HepG2 (cell line): ENCODE data around the gene UCHL3. TPM values are rescaled to one million over a fixed set of nuclear protein-coding genes. Genes with fewer than 3 reads are reported as not detected.

Experiments used
- CBX5 ChIP-seq: sonication (generic); formaldehyde crosslinking; IDR thresholded peaks from 2 replicates; pipeline ENCODE4 v1.4.0; 2020; ENCODE audit warnings: missing genetic modification reagents, borderline replicate concordance
- CHCHD3 ChIP-seq: sonication (generic); formaldehyde crosslinking; IDR thresholded peaks from 2 replicates; pipeline ENCODE4 v1.8.0; 2022; ENCODE audit warnings: mild to moderate bottlenecking, missing genetic modification reagents, moderate library complexity
- DPF2 ChIP-seq: sonication (generic); formaldehyde crosslinking; IDR thresholded peaks from 2 replicates; pipeline ENCODE4 v1.4.0; 2020; ENCODE audit warnings: mild to moderate bottlenecking, low read depth, missing genetic modification reagents, borderline replicate concordance
- KDM1A ChIP-seq: IDR thresholded peaks from 2 replicates; pipeline ENCODE4 v1.6.1; 2016; ENCODE audit warnings: missing compliant biosample characterization
- MAFG ChIP-seq: sonication (generic); formaldehyde crosslinking; IDR thresholded peaks from 2 replicates; pipeline ENCODE4 v1.5.1; 2020; ENCODE audit warnings: mild to moderate bottlenecking, missing genetic modification reagents
- MED1 ChIP-seq: sonication (generic); formaldehyde crosslinking; IDR thresholded peaks from 2 replicates; pipeline ENCODE4 v1.4.0; 2020; ENCODE audit warnings: missing genetic modification reagents
- MED8 ChIP-seq: sonication (generic); formaldehyde crosslinking; IDR thresholded peaks from 2 replicates; pipeline ENCODE4 v1.8.1; 2023; ENCODE audit warnings: mild to moderate bottlenecking, missing genetic modification reagents; ENCODE audit not compliant: insufficient replicate concordance
- NR2F6 ChIP-seq, 2 experiments: IDR thresholded peaks; 2 replicates each; pipeline ENCODE4 v1.6.1; 2016; ENCODE audit warnings: antibody characterized with exemption in 1 of 2, mild to moderate bottlenecking in 1 of 2
- SMARCE1 ChIP-seq: fragments of 450-650 bp; IDR thresholded peaks from 2 replicates; pipeline ENCODE4 v1.6.1; 2017; ENCODE audit warnings: borderline replicate concordance
- ZNF124 ChIP-seq: sonication (generic); formaldehyde crosslinking; IDR thresholded peaks from 2 replicates; pipeline ENCODE4 v1.4.0; 2020; ENCODE audit warnings: missing genetic modification reagents
- ZNF253 ChIP-seq: sonication (generic); formaldehyde crosslinking; IDR thresholded peaks from 2 replicates; pipeline ENCODE4 v1.8.0; 2022; ENCODE audit warnings: mild to moderate bottlenecking, missing genetic modification reagents, borderline replicate concordance
- ZNF782 ChIP-seq: sonication (generic); formaldehyde crosslinking; IDR thresholded peaks from 2 replicates; pipeline ENCODE4 v1.4.0; 2020; ENCODE audit warnings: missing genetic modification reagents, mild to moderate bottlenecking, borderline replicate concordance
- ZNF790 ChIP-seq: sonication (generic); formaldehyde crosslinking; IDR thresholded peaks from 2 replicates; pipeline ENCODE4 v1.8.0; 2022; ENCODE audit warnings: missing genetic modification reagents, mild to moderate bottlenecking, borderline replicate concordance
- polyA plus RNA-seq, 8 experiments: library from polyadenylated mRNA; depleted of rRNA in 3 of 8; stranded (reverse) in 7 of 8; unstranded in 1 of 8; fragments of >200 nt; fragmentation: Illumina TruSeq in 4 of 8; extraction: Trizol in 4 of 8; gene quantifications; 2 replicates each; pipeline versions ENCODE4 v1.2.1 to v1.2.3, GENCODE V29; 2011 to 2016; ENCODE audit warnings: low read depth in 4 of 8, missing spikeins in 1 of 8, mixed read lengths in 1 of 8; ENCODE audit not compliant: insufficient read depth in 1 of 8
- total RNA-seq, 5 experiments: library from RNA; depleted of rRNA; stranded (reverse); fragments of >200 nt; fragmentation: Illumina TruSeq; extraction: Trizol; gene quantifications; 2 replicates each; pipeline ENCODE4 v1.2.3, GENCODE V29; 2016; ENCODE audit warnings: low read depth in 1 of 5
- TF ChIP-seq, protein P1 (sequence below): sonication (generic); formaldehyde crosslinking; IDR thresholded peaks from 2 replicates; pipeline ENCODE4 v1.8.0; 2023; ENCODE audit warnings: mild to moderate bottlenecking, missing genetic modification reagents
- TF ChIP-seq, protein P2 (sequence below): sonication (generic); formaldehyde crosslinking; IDR thresholded peaks from 2 replicates; pipeline ENCODE4 v1.9.0; 2021; ENCODE audit warnings: missing genetic modification reagents, borderline replicate concordance
- TF ChIP-seq, protein P3 (sequence below): IDR thresholded peaks from 2 replicates; pipeline ENCODE4 v1.6.1; 2016; ENCODE audit warnings: mild to moderate bottlenecking
- TF ChIP-seq, protein P4 (sequence below): sonication (generic); formaldehyde crosslinking; IDR thresholded peaks from 2 replicates; pipeline ENCODE4 v1.4.0; 2020; ENCODE audit warnings: mild to moderate bottlenecking, low read depth, missing genetic modification reagents
- TF ChIP-seq, protein P5 (sequence below): sonication (generic); formaldehyde crosslinking; IDR thresholded peaks from 2 replicates; pipeline ENCODE4 v1.8.1; 2022; ENCODE audit warnings: low read depth, mild to moderate bottlenecking, missing genetic modification reagents
- TF ChIP-seq, protein P6 (sequence below): sonication (generic); formaldehyde crosslinking; IDR thresholded peaks from 2 replicates; pipeline ENCODE4 v1.4.0; 2020; ENCODE audit warnings: missing genetic modification reagents

UCHL3 gene
- total and polyA plus RNA-seq, 2 of the 13 experiments (the other 11 are each of a cell fraction or from before 2014, with no cell fraction given): 36.2 to 93.3 TPM

DNA sequence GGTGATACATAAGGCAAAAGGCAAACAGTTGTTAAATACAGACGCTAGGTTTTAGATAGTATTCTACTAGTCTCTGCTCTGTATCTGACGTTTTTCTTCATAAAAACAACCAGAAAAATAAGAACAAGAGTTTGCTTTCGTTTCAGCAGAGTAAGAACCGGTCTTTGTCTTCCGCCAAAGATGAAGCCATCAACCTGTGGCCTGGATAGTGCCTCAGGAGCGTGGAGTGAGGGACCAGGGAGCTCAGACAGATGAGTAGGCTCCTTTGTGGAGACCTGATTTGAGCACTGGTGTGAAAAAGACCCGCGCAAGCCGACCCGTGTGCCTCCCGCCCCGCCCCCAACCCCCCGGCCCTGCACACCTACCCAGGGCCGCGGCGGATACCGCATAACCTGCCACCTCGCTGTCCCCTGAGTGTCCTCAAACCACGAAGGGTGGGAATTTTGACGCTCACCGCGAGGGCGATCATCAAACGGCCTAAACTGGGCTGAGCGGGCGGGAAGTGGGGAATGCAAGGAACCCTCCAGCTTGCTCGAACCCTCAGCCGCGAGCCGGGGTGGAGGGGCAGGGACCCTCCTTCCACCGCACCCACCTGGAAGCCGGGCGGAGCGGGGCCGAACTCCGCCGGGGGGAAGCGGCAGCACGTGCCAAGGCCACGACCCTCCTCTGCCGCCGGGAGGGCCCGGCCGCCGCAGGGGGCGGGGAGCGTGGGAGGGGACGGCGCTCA lies 85.7 kb downstream of the UCHL3 start (continued):
- TF ChIP-seq, protein P1, sequence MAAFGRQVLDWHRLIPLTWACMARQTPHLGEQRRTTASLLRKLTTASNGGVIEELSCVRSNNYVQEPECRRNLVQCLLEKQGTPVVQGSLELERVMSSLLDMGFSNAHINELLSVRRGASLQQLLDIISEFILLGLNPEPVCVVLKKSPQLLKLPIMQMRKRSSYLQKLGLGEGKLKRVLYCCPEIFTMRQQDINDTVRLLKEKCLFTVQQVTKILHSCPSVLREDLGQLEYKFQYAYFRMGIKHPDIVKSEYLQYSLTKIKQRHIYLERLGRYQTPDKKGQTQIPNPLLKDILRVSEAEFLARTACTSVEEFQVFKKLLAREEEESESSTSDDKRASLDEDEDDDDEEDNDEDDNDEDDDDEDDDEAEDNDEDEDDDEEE (CRISPR knock-in tag): peak; percentile 90
- TF ChIP-seq MED8: no peak
- TF ChIP-seq, protein P2, sequence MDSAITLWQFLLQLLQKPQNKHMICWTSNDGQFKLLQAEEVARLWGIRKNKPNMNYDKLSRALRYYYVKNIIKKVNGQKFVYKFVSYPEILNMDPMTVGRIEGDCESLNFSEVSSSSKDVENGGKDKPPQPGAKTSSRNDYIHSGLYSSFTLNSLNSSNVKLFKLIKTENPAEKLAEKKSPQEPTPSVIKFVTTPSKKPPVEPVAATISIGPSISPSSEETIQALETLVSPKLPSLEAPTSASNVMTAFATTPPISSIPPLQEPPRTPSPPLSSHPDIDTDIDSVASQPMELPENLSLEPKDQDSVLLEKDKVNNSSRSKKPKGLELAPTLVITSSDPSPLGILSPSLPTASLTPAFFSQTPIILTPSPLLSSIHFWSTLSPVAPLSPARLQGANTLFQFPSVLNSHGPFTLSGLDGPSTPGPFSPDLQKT (CRISPR knock-in tag): no peak
- no peak for TF ChIP-seq ZNF124
- no peak for TF ChIP-seq KDM1A (CRISPR knock-in tag)
- no peak for TF ChIP-seq NR2F6 (IDR thresholded peaks at IDR 0.05)
- peak; percentile 55 for TF ChIP-seq NR2F6 (CRISPR knock-in tag; IDR thresholded peaks at IDR 0.05)
- no peak for TF ChIP-seq CBX5
- no peak for TF ChIP-seq DPF2 (CRISPR knock-in tag)
- TF ChIP-seq, protein P3, sequence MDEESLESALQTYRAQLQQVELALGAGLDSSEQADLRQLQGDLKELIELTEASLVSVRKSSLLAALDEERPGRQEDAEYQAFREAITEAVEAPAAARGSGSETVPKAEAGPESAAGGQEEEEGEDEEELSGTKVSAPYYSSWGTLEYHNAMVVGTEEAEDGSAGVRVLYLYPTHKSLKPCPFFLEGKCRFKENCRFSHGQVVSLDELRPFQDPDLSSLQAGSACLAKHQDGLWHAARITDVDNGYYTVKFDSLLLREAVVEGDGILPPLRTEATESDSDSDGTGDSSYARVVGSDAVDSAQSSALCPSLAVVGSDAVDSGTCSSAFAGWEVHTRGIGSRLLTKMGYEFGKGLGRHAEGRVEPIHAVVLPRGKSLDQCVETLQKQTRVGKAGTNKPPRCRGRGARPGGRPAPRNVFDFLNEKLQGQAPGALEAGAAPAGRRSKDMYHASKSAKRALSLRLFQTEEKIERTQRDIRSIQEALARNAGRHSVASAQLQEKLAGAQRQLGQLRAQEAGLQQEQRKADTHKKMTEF (CRISPR knock-in tag): no peak
- TF ChIP-seq ZNF782 (CRISPR knock-in tag): no peak
- TF ChIP-seq ZNF790 (CRISPR knock-in tag): peak; percentile 92; the same call in 1 of the 2 replicates
- TF ChIP-seq, protein P4, sequence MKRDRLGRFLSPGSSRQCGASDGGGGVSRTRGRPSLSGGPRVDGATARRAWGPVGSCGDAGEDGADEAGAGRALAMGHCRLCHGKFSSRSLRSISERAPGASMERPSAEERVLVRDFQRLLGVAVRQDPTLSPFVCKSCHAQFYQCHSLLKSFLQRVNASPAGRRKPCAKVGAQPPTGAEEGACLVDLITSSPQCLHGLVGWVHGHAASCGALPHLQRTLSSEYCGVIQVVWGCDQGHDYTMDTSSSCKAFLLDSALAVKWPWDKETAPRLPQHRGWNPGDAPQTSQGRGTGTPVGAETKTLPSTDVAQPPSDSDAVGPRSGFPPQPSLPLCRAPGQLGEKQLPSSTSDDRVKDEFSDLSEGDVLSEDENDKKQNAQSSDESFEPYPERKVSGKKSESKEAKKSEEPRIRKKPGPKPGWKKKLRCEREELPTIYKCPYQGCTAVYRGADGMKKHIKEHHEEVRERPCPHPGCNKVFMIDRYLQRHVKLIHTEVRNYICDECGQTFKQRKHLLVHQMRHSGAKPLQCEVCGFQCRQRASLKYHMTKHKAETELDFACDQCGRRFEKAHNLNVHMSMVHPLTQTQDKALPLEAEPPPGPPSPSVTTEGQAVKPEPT (CRISPR knock-in tag): peak; percentile 70; the same call in 1 of the 2 replicates
- TF ChIP-seq, protein P5, sequence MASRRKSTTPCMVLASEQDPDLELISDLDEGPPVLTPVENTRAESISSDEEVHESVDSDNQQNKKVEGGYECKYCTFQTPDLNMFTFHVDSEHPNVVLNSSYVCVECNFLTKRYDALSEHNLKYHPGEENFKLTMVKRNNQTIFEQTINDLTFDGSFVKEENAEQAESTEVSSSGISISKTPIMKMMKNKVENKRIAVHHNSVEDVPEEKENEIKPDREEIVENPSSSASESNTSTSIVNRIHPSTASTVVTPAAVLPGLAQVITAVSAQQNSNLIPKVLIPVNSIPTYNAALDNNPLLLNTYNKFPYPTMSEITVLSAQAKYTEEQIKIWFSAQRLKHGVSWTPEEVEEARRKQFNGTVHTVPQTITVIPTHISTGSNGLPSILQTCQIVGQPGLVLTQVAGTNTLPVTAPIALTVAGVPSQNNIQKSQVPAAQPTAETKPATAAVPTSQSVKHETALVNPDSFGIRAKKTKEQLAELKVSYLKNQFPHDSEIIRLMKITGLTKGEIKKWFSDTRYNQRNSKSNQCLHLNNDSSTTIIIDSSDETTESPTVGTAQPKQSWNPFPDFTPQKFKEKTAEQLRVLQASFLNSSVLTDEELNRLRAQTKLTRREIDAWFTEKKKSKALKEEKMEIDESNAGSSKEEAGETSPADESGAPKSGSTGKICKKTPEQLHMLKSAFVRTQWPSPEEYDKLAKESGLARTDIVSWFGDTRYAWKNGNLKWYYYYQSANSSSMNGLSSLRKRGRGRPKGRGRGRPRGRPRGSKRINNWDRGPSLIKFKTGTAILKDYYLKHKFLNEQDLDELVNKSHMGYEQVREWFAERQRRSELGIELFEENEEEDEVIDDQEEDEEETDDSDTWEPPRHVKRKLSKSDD (CRISPR knock-in tag): no peak
- TF ChIP-seq MED1 (CRISPR knock-in tag): no peak
- no peak for TF ChIP-seq CHCHD3 (CRISPR knock-in tag)
- TF ChIP-seq, protein P6, sequence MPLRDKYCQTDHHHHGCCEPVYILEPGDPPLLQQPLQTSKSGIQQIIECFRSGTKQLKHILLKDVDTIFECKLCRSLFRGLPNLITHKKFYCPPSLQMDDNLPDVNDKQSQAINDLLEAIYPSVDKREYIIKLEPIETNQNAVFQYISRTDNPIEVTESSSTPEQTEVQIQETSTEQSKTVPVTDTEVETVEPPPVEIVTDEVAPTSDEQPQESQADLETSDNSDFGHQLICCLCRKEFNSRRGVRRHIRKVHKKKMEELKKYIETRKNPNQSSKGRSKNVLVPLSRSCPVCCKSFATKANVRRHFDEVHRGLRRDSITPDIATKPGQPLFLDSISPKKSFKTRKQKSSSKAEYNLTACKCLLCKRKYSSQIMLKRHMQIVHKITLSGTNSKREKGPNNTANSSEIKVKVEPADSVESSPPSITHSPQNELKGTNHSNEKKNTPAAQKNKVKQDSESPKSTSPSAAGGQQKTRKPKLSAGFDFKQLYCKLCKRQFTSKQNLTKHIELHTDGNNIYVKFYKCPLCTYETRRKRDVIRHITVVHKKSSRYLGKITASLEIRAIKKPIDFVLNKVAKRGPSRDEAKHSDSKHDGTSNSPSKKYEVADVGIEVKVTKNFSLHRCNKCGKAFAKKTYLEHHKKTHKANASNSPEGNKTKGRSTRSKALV (CRISPR knock-in tag): no peak
- no peak for TF ChIP-seq MAFG (CRISPR knock-in tag)
- peak; percentile 77; the same call in 1 of the 2 replicates for TF ChIP-seq ZNF253 (CRISPR knock-in tag)
- TF ChIP-seq SMARCE1: no peak
